DLD1 (cell line): Measurements from ENCODE around the gene TRPC6.
"Not testable (repeated sequence)": the region's sequence is repeated elsewhere in the genome, so short reads cannot be mapped to it uniquely, and the experiment has no call there.

ENCODE experiments used
- in situ Hi-C: cut with HindIII; loops from 2 replicates; pipeline ENCODE4 v1.10.0; 2017; ENCODE audit warnings: low sequenced_read_pairs

Gene TRPC6

DNA sequence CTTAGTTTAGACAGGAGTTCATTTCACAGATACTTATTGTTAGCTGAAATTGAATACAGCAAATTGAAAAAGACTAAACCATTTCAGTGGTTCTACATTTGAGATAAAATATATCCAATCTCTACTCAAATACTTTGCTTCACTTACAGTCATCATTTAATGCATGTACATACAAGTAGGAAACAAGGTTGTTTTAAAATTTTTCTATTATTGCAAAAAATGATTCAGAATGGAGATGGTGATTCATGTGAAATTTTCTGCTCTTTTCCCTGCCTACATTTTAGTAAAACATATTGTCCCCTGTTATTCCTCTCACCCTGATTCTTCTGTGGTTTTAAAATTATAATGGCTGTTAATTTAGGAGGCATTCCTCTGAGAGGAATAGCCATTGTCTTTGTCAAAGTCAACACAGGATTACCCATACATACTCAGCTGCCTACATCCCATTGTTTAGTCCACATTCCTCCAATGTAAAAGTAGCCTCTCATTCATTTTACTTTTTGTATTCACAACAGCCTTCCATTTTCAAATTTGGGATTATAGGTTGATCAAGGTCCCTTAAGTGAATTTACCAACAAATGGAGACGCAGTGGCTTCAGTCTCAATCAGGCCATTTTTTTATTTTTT lies 60.1 kb downstream of the TRPC6 start:
- in situ Hi-C loops: no loop called here

DNA sequence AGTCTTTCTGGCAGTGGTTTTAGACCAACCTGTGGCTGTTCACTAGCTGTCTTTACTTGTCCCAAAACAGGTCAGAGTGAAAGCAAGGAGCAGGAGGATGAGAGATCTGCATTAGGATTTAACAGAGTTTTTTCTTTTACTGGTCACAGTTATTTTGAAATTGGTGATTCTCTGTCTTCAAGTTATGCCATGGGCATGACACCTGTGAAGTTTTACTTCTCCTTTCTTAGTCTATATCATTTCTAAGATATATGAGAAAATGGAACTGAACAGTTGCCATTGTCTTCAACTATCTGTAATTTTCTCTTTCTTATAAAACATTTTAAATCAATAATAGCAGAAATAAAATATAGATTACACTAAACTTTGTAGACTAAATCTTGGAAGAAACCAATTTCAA lies 60.6 kb downstream of the TRPC6 start:
- in situ Hi-C loops: no loop called here

DNA sequence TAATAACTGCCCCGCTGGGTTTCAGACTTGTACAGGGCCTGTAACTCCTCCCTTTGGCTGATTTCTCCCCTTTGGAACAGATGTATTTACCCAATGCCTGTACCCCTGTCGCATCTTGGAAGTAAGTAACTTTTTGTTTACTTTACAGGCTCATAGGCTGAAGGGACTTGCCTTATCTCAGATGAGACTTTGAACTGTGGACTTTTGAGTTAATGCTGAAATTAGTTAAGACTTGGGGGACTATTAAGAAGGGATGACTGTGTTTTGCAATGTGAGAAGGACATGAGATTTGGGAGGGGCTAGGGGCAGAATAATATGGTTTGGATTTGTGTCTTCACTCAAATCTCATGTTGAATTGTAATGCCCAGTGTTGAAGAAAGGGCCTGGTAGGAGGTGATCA lies 62.0 kb downstream of the TRPC6 start:
- in situ Hi-C loops: no loop called here

DNA sequence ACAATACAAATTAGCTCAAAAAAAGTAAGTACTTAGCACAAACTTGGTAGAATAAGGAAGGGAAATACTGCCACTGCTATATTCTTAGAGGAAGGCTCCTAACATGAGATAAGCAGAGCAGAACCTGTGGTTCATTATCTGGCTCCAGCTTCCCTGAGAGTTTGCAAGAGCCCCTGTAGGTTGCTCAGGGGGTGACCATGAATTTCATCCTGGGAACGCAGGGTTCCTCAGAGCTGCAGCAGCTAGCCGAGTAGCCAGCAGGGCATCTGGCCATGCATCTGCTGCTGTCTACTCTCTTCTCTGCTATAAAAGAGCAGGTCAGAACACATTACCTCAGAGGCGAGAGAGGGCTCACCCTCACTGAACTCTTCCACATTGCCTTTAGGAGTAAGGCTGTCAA lies 67.3 kb downstream of the TRPC6 start:
- in situ Hi-C loops: no loop called here

DNA sequence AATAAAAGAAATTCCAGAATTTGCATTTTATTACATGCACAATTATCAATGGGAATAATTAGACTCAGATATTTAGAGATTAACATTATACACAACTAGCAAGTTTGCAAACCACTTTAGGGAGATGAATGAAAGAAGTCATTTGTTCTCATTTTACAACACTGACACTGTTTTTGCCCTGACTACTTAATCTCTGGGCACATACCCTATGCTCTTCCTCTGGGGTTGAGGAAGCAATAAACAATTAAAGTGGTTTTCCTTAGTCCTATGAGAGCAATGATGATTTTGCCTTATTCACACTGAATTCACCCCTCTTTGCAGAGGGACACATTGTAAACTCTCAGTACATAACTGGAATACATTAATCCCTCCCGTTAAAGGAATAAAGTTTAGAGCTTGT lies 72.7 kb downstream of the TRPC6 start:
- in situ Hi-C loops: no loop called here

DNA sequence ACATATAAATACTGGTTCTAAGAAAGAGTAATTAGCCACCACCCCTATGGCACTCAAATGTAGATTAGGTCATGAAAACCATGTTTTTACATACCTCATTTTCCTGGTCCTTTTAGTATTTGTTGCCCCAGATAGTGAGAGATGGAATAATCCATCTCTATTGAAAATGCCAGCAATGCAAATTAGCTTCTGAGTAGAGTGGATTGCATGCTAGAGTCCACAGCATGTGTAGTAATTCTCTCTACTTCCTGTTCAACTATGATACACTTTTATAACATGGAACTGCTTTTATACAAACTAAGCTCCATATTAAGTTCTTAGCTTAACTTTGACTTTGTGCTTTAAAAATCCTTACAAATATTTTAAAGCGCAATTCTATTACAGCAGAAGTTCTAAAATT lies 73.2 kb downstream of the TRPC6 start:
- in situ Hi-C loops: no loop called here

DNA sequence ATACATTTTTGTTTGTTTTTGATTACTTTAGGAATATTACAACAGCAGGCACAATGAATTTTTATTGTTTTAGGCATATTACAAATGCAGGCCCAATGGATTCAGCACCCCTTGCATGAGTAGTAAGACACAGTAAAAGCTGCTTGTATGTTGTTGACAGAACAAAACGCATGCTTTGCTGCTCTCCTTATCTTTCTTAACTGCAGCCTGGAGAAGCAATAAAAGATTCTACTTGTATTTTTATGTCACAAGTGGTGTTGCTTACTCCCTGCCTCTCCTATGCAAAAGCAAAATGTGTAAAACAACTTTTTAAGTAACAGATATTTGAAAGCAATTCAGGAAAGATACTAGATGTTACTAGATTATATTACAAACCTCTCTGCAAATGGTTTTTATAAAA lies 73.9 kb downstream of the TRPC6 start:
- in situ Hi-C loops: no loop called here

DNA sequence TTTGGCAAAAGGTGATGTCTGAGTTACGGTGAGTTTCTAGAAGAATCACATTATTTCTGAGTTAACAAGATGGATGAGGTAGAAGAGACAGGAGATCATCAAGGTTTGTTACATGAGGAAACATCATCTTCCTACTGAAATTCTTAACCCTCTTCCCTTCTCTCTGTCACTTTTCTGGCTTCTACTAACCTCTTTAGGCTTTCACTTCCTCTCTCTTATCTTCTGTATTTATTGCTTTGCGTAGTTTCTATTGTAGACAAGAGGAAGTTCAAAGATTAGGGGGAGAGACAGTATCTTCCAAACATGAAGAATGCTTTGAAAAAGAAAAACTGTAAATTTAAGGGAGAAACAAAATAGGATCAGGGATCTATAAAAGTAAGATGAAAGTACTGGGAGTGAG lies 75.4 kb downstream of the TRPC6 start:
- in situ Hi-C loops: no loop called here

DNA sequence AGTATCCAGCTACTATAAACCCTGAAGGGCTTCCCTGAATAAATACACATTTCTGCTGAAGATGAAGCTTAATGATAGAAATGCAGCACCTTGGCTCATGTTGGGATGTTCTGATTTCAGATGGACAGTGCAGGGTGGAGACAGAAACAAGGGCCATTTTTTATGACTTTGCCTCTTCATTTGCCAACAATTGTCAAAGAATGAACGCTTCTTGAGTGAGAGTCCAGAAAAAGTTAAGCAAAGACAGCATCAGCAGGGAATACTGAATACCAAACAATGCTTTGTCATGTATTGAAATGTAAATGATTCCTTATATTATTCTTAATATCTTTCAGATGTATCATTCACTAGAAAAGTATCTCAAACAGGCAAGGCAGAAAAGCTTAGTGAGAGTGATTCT lies 84.9 kb downstream of the TRPC6 start:
- in situ Hi-C loops: no loop called here

DNA sequence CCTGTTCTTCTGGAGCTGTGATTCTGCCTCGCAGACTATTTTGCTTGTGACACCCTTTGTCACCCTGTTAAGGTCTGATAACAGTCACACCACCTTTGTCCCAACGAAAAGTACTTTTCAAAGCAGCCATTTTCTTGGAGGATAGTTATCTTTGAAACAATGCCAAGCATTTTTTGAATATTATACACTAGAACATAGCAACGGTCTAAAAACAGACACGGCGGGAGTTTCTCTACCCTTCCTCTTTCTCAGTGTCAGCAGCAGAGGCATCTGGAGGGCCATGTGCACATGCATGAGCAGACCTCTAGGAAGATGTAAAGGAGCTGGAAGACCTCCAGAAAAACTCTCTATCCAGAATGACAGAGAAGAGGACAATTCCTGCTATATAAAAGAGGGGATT lies 86.5 kb downstream of the TRPC6 start:
- in situ Hi-C loops: no loop called here

DNA sequence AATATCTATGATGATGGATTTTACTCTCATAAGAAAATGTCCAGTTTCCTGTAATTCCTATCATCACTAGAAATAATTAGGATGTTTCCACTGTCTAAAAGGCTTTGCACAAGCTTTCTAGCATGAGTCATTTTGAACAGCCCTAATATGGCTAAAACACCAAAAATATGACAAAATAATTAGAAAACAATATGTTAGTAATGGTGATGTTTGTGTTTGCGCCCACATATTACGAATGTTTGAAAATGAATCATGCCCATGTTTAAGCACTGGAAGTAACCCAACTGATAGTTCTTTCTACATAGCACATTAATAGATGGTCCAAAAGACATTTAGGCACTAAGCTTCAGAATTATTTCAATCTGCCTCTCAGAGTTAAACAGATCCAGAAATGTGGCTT lies 96.0 kb downstream of the TRPC6 start:
- in situ Hi-C loops: no loop called here

DNA sequence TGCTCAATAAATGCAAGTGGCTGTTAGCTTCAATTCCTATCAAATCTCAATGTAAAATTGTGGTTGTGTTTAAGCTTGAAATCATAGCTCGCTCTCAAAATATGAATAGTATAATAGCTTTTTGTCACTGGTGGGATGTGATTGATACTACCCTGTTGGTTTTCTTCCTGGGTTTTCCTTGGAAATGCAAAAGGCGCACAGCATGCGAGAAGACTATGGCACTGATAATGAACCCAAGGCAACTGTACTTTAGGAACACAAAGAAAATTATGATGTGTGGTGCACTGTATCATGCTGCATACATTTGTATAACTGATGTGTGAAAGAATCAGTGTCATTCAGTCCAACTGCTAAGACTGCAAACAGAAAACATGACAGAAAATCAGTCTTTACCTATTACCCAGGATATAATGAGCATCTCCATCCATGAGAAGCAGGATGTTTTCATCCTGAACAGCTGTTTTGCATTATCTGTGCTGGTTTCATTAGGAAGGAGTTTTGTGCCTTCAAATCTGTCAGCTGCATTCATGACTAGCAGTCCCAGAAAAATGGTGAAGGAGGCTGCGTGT lies 101.2 kb downstream of the TRPC6 start:
- in situ Hi-C loops: no loop called here

DNA sequence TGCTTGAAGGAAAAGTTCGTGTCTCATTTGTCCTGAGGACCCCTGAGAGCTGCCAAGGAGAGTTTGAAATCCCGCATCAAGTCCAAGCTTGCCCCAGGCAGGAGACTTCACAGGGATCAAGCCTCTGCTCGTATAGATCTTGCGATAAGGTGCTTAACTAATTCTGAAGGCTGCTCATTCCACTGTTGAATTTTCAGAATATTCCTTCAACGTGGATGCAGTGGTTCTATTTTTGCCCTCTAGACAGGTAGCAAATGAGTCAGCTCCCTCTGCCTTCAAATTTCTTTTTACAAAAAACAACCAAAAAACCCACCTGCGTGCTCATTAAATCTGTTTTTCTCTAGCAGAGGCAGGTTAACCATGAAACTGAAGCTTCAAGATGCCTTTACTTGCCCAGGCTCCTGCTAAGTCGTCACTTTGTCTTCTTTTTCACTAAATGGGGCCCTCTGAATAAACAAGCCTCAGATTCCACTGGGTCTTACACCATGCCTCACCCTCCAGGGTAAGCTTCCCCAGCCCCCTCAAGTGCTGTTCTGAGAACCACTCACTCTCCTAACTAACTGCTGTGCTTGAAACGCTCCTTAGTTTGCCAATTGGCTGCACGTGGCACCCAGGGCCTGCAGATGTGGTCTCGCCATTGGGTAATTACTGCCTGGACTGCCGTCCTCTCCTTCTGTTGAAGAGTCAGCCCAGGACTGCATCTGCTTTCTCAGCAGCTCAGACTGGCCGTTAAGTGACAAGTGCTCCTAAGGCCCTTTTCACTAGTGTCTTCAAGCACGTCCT lies 105.0 kb downstream of the TRPC6 start:
- in situ Hi-C loops: no loop called here

DNA sequence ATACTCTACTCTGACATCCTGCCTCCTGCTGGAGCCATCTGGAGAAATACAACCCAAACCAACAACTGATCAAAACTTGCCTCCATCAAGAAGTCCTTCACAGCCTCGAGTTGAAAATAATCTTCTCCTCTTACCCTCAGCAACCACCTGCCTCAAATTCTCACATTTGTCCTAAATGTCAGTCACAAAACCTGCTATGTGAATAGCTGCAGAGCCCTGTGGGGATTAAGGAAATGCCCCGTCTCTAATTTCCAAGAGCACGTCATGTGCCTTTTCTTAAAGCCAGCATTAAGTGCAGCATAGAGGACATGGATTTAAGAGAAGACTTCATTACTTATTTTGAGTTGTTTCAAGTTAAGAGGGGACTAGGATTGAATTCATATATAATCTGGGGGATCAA lies 105.9 kb downstream of the TRPC6 start:
- in situ Hi-C loops: no loop called here

DNA sequence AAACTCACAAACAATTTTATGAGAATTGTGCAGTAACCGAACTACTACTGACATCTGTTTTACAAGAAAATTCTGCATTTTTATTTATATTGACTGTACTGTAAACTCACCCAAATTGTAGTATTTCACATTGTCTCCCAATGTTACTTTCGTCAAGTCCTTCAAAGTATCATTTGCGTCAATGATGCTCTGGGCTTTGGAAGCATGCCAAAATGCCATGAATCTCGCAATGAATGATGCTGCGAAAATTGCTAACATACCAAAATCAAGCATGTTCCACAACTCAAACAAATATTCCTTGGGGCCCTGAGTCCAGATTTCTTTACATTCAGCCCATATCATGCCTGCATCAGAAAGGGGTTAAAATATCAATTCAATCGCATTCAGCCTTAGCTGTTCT lies 107.6 kb downstream of the TRPC6 start:
- in situ Hi-C loops: no loop called here

DNA sequence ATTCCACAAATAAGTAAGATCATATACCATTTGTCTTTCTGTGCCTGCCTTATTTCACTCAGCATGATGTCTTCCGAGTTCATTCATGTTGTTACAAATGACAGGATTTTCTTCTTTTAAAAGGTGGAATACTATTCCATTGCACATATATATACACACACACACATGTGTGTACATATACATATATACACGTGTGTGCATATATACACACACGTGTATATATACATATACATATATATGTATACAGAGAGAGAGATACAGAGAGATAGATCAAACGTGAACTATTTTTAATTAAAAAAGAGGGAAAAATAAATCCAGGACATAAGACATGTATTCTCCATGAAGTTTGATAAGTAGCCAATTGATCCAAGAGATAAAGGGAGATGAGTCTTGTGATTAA lies 108.1 kb downstream of the TRPC6 start:
- in situ Hi-C loops: no loop called here

DNA sequence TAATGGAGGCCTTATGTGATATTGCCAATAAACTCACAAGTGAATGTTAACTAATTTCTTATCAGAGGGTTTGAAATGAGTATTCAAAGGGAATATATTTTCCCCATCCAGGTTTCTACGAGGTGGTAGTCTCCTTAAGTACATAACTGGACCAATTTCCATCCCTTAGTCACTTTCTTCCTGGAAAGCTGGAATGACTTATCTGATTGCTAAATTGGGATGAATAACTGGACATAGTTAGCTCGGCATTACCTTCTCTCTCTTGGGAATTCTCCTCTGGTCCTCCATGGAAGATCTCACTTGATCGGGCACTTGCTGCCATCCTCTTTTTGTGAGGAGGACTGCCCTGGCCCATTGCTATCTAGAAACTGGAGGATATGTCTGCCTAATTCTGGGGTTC lies 109.1 kb downstream of the TRPC6 start:
- in situ Hi-C loops: no loop called here

DNA sequence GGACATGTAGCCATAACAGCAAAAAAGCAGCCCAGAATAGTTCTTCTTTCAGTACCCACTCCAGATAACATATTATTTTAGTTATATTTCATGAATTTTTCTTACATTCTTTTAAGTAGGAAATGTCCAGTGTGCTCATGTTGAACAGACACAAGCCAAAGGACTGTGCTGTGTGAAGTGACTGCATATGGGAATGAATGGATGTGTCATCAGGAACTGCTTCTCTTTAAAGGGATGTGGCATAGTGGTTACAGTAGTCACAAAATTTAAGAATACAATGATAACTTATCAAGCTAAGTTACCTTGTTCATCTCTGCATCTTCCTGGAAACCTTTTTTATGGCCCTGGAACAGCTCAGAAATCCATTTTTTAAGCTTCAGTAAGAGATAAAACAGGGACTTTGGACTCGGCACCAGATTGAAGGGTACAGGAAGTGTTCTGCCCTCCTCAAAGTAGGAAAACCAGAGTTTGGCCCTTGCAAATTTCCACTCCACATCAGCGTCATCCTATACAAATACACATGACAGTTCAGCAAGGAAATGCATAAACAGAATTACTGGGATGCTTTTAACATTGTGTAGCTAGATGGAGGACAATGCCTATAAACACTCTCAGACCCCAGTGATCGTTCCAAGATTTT lies 112.8 kb downstream of the TRPC6 start:
- in situ Hi-C loops: no loop called here

DNA sequence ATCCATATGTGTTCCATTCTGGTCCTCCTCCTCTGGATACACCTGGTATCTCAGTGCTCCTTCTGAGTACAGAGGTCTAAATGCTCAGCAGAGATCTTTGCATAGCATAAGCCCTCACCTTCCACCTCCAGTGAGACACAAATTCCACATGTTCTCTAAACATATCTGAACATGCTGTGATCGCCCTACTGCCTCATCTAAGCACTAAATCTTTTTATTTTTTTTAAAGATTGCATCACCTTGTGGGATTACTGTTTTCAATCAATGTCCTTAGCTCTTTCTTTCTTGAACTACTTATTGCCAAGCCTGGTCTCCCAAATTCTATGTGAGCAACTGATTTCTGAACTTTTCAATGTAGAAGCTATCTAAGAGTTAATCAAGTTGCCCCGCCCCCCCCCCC lies 113.4 kb downstream of the TRPC6 start:
- in situ Hi-C loops: no loop called here

DNA sequence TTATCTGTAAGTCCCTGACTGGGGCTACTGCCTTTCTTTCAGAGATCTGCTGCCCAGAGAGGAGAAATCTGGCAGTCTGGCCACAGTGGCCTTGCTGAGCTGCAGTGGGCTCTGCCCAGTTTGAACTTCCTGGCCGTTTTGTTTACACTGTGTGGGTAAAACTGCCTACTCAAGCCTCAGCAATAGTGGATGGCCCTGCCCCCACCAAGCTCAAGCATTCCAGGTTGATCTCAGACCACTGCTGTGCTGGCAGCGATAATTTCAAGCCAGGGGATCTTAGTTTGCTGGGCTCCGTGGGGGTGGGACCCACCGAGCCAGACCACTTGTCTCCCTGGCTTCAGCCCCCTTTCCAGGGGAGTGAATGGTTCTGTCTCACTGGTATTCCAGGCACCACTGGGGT lies 117.5 kb downstream of the TRPC6 start:
- in situ Hi-C loops: no loop called here

DNA sequence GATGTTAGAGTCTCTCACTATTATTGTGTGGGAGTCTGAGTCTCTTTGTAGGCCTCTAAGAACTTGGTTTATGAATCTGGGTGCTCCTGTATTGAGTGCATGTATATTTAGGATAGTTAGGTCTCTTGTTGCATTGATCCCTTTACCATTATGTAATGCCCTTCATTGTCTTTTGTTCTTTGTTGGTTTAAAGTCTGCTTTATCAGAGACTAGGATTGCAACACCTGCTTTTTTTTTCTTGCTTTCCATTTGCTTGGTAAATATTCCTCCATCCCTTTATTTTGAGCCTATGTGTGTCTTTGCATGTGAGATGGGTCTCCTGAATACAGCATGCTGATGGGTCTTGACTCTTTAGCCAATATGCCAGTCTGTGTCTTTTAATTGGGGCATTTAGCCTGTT lies 119.4 kb downstream of the TRPC6 start:
- in situ Hi-C loops: not testable (repeated sequence)

DNA sequence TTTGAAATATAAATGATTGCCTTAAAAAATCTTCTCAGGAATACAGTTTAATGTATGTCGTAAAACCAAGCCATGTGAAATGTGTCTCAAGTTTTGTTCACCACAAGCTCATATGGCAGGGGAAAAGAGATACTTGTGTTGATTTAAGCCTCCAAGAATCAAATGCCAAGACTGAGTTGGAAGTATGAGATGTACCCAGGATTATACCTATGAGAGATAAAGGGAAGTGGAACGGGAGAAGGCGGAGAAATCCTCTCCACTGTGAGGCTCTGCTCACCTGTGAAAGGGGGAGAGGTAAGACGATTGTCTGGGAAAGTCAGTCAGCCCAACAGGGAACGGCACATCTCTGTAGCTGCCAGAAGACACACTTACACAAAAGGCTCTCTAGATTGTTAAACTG lies 124.8 kb downstream of the TRPC6 start:
- in situ Hi-C loops: no loop called here
